H1 (cell line): Measurements from ENCODE around the gene OPCML. TPM values are rescaled to one million over a fixed set of nuclear protein-coding genes. Genes with fewer than 3 reads are reported as not detected.

Experiments
- JUND ChIP-seq: IDR thresholded peaks from 2 replicates; pipeline ENCODE4 v1.6.1; 2011; ENCODE audit warnings: mild to moderate bottlenecking, improper control_type of control experiment, low read length
- polyA plus RNA-seq, 7 experiments: library from polyadenylated mRNA; depleted of rRNA in 3 of 7; stranded (reverse) in 5 of 7; unstranded in 2 of 7; fragments of >200 nt in 5 of 7; fragments of 200-250 nt in 2 of 7; gene quantifications; 1 replicate in 5 of 7; 2 replicates in 1 of 7; 4 replicates in 1 of 7; pipeline versions ENCODE4 v1.2.1 to v1.2.3, GENCODE V29; 2011 to 2013; ENCODE audit warnings: missing spikeins in 2 of 7, mixed read lengths in 2 of 7
- total RNA-seq: library from RNA; stranded (reverse); fragmentation: NEBNext Ultra II Directional; extraction: Animal tissue kit (Norgen Biotek cat#: 25700); gene quantifications from 2 replicates; pipeline ENCODE4 v1.2.1, GENCODE V29; 2021

The OPCML gene
- total and polyA plus RNA-seq, 2 of the 8 experiments (the other 6 are each of a cell fraction or from before 2014, with no cell fraction given): 2.3 to 3.1 TPM

GRCh38 chr11:132844956-132845696 is 687.2 kb downstream of the OPCML start (continued):
- no peak for TF ChIP-seq JUND
